ENCODE measurements around the gene LARGE1. TPM values are rescaled to one million over a fixed set of nuclear protein-coding genes. Genes with fewer than 3 reads are reported as not detected.

The LARGE1 gene
- total RNA-seq, 2 experiments from 2014 or later: 0.81 to 2.0 TPM

- Mint-ChIP-seq H3K9me3 (peaks cover 18% of the 10 kb centered on the region), H3K4me3 (no peak overlapping the region), H3K27ac (no peak overlapping the region), H3K4me1 (ENCODE audit: low read depth) (no peaks in the 10 kb centered on the region), H3K27me3 (no peaks in the 10 kb centered on the region), H3K36me3 (no peaks in the 10 kb centered on the region)
- intact Hi-C loops (cut with micrococcal nuclease): no loop called here
- ChIA-PET CTCF (no interaction called here), POLR2A (no interaction called here)
- no peak for DNase-seq
Measured at GRCh38 chr22:33557836-33558235, 362.4 kb downstream of the LARGE1 start.

- intact Hi-C loops (cut with micrococcal nuclease): no loop called here
- Mint-ChIP-seq H3K9me3 (peaks cover 7% of the 10 kb centered on the region), H3K36me3 (no peaks in the 10 kb centered on the region), H3K4me3 (no peak overlapping the region), H3K27ac (no peak overlapping the region), H3K27me3 (no peaks in the 10 kb centered on the region), H3K4me1 (ENCODE audit: low read depth) (no peaks in the 10 kb centered on the region)
- POLR2A ChIA-PET: no interaction called here
- CTCF ChIA-PET: interaction anchor here (0.7 kb wide), 1 partner anchor 1144 kb away, joined by 5 read pairs; no protein-coding TSS in a partner anchor
- DNase-seq: no peak
Measured at GRCh38 chr22:33555814-33556522, 364.3 kb downstream of the LARGE1 start.

- Mint-ChIP-seq H3K36me3 (no peaks in the 10 kb centered on the region), H3K4me1 (ENCODE audit: low read depth) (no peaks in the 10 kb centered on the region), H3K27ac (no peak overlapping the region), H3K27me3 (no peaks in the 10 kb centered on the region), H3K9me3 (peaks cover 8% of the 10 kb centered on the region), H3K4me3 (no peak overlapping the region)
- POLR2A ChIA-PET: interaction anchor here (0.6 kb wide), 1 partner anchor 12 kb away, joined by 3 read pairs; no protein-coding TSS in a partner anchor
- intact Hi-C loops (cut with micrococcal nuclease): no loop called here
- DNase-seq: no peak
- CTCF ChIA-PET: interaction anchor here (0.6 kb wide), 1 partner anchor 143 kb away, joined by 3 read pairs; no protein-coding TSS in a partner anchor
Measured at GRCh38 chr22:33553493-33553892, 366.8 kb downstream of the LARGE1 start.

GRCh38 chr22:33544707-33545106 is 375.6 kb downstream of the LARGE1 start:
- H3K9me3 Mint-ChIP-seq: peaks cover 3% of the 10 kb centered on the region
- CTCF ChIA-PET: no interaction called here
- POLR2A ChIA-PET: no interaction called here

GRCh38 chr22:33542722-33543121 is 377.6 kb downstream of the LARGE1 start:
- intact Hi-C loops (cut with micrococcal nuclease): no loop called here

More at GRCh38 chr22:33544707-33545106, 375.6 kb downstream of the LARGE1 start:
- intact Hi-C loops (cut with micrococcal nuclease): no loop called here
- DNase-seq: no peak
- H3K27me3 Mint-ChIP-seq: no peaks in the 10 kb centered on the region
- H3K27ac Mint-ChIP-seq: no peak overlapping the region
- no peak overlapping the region for H3K4me3 Mint-ChIP-seq
- H3K4me1 Mint-ChIP-seq (ENCODE audit: low read depth): no peaks in the 10 kb centered on the region
- no peaks in the 10 kb centered on the region for H3K36me3 Mint-ChIP-seq

GRCh38 chr22:33542153-33542552 is 378.1 kb downstream of the LARGE1 start:
- Mint-ChIP-seq H3K36me3 (no peaks in the 10 kb centered on the region), H3K4me3 (no peak overlapping the region), H3K27me3 (no peaks in the 10 kb centered on the region), H3K27ac (no peak overlapping the region), H3K4me1 (ENCODE audit: low read depth) (no peaks in the 10 kb centered on the region), H3K9me3 (peaks cover 3% of the 10 kb centered on the region)
- no peak for DNase-seq
- intact Hi-C loops (cut with micrococcal nuclease): no loop called here
- POLR2A ChIA-PET: interaction anchor here (0.6 kb wide), 2 partner anchors 11 to 394 kb away, joined by 3 read pairs; no protein-coding TSS in a partner anchor
- CTCF ChIA-PET: no interaction called here

More at GRCh38 chr22:33542722-33543121, 377.6 kb downstream of the LARGE1 start:
- ChIA-PET POLR2A (no interaction called here), CTCF (no interaction called here)
- Mint-ChIP-seq H3K27me3 (no peaks in the 10 kb centered on the region), H3K9me3 (peaks cover 3% of the 10 kb centered on the region), H3K27ac (no peak overlapping the region), H3K36me3 (no peaks in the 10 kb centered on the region), H3K4me3 (no peak overlapping the region), H3K4me1 (ENCODE audit: low read depth) (no peaks in the 10 kb centered on the region)
- no peak for DNase-seq

- DNase-seq: no peak
- ChIA-PET CTCF (no interaction called here), POLR2A (no interaction called here)
- Mint-ChIP-seq H3K27me3 (no peaks in the 10 kb centered on the region), H3K9me3 (peaks cover 3% of the 10 kb centered on the region), H3K4me3 (no peak overlapping the region), H3K36me3 (no peaks in the 10 kb centered on the region), H3K4me1 (ENCODE audit: low read depth) (no peaks in the 10 kb centered on the region), H3K27ac (no peak overlapping the region)
- intact Hi-C loops (cut with micrococcal nuclease): no loop called here
Measured at GRCh38 chr22:33539902-33540751, 380.1 kb downstream of the LARGE1 start.

- Mint-ChIP-seq H3K36me3 (no peaks in the 10 kb centered on the region), H3K4me3 (no peak overlapping the region), H3K9me3 (no peaks in the 10 kb centered on the region), H3K27me3 (no peaks in the 10 kb centered on the region), H3K4me1 (ENCODE audit: low read depth) (no peaks in the 10 kb centered on the region), H3K27ac (no peak overlapping the region)
- no peak for DNase-seq
- ChIA-PET CTCF (no interaction called here), POLR2A (no interaction called here)
- intact Hi-C loops (cut with micrococcal nuclease): no loop called here
Measured at GRCh38 chr22:33539202-33539901, 380.9 kb downstream of the LARGE1 start.

GRCh38 chr22:33538277-33538885 is 381.9 kb downstream of the LARGE1 start:
- CTCF ChIA-PET: no interaction called here
- POLR2A ChIA-PET: no interaction called here
- no peak overlapping the region for H3K27ac Mint-ChIP-seq

GRCh38 chr22:33537059-33537458 is 383.2 kb downstream of the LARGE1 start:
- Mint-ChIP-seq H3K36me3 (no peaks in the 10 kb centered on the region), H3K27ac (no peak overlapping the region), H3K4me3 (no peak overlapping the region), H3K27me3 (no peaks in the 10 kb centered on the region), H3K4me1 (ENCODE audit: low read depth) (no peaks in the 10 kb centered on the region), H3K9me3 (peaks cover 4% of the 10 kb centered on the region)
- intact Hi-C loops (cut with micrococcal nuclease): no loop called here
- CTCF ChIA-PET: no interaction called here
- no peak for DNase-seq
- POLR2A ChIA-PET: no interaction called here

More at GRCh38 chr22:33538277-33538885, 381.9 kb downstream of the LARGE1 start:
- Mint-ChIP-seq H3K9me3 (no peaks in the 10 kb centered on the region), H3K4me3 (no peak overlapping the region), H3K4me1 (ENCODE audit: low read depth) (no peaks in the 10 kb centered on the region), H3K36me3 (no peaks in the 10 kb centered on the region), H3K27me3 (no peaks in the 10 kb centered on the region)
- no peak for DNase-seq
- intact Hi-C loops (cut with micrococcal nuclease): no loop called here

- Mint-ChIP-seq H3K4me3 (no peak overlapping the region), H3K27me3 (no peaks in the 10 kb centered on the region), H3K9me3 (peaks cover 4% of the 10 kb centered on the region), H3K27ac (no peak overlapping the region), H3K4me1 (ENCODE audit: low read depth) (no peaks in the 10 kb centered on the region), H3K36me3 (no peaks in the 10 kb centered on the region)
- CTCF ChIA-PET: no interaction called here
- POLR2A ChIA-PET: no interaction called here
- DNase-seq: no peak
- intact Hi-C loops (cut with micrococcal nuclease): no loop called here
Measured at GRCh38 chr22:33535937-33536875, 384.1 kb downstream of the LARGE1 start.

Measured in activated CD4-positive, alpha-beta memory T cell treated with anti-CD3 and anti-CD28 coated beads for 36 hours (primary cell).